IPS DF 4.7 (cell line): ENCODE results near the gene SPNS3.

Experiments
- DNase-seq: peaks from one replicate; pipeline ENCODE4 v3.0.0-alpha.2; 2013; ENCODE audit warnings: low spot score; ENCODE audit errors: extremely low read depth

The SPNS3 gene

GRCh38 chr17:4427505-4427904 is 6.2 kb upstream of the SPNS3 start:
- no peak for DNase-seq

DNA sequence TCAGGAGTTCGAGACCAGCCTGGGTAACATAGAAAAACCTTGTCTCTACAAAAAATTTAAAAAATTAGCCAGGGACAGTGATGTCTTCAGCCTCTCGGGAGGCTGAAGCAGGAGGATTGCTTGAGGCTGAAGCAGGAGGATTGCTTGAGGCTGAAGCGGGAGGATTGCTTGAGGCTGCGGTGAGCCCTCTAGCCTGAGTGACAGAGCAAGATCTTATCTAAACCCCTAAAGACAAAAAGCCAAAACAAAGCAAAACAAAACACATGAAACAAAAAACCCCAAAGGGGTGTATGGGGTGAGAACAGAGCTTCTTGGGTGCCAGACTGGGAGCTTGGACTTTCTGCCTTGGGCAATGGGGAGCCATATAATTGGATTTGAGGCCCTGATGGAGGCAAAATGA is 2.6 kb downstream of the SPNS3 start:
- DNase-seq = no peak

DNA sequence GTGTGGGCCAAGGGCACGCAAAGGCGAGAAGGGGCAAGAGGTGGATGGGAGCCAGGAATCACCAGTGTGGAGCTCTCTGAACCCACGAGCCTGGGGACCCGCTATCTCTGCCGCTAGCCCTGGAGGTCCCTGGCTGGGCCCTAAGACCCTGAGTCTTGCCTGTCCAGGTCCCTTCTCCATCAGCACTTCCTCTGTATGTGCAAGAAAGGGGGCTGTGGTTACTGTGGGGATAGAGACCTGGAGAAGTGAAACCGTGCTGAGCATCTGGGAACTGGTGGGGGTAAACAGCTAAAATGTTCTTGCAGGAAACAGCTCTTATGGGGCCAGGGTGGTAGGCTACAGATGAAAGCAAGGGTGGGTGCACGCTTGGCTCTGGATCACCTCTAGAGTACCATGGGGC is 3.1 kb downstream of the SPNS3 start:
- no peak for DNase-seq

DNA sequence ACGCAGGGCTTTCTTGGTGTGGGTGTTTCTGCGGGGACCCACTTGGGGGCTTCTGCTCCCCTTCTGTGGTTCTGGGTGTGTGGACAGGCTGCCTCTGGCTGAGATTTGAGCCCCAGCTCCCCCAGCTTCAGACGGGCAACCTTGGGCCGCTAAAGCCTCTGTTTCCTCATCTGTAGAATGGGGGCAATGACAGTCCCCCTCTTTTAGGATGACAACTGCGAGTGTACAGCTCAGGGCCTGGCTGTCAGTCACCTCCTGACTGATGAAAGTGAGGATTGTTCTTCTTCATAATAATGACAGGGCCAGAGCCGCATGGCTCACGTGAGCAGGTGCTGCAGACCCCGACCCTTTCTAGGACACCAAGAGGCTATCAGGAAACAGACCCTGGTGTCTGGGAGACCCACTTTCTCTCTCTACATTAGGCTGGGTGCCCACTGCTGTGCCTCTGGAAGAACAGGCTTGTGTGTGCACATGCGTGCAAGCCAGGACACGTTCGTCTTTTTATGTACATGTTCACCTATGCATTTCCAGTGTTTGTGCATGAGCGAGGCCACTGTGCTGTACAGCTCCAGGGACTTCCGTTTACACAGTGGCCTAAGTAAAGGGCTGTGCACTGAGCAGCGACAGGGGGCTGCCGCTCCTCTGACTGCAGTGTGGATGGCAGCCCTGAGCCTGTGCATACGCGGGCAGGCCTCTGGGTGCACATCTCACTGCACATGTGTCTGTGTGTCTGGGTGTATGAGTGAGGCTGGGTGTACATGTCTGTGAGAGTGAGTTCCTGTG is 4.6 kb downstream of the SPNS3 start:
- DNase-seq = no peak

DNA sequence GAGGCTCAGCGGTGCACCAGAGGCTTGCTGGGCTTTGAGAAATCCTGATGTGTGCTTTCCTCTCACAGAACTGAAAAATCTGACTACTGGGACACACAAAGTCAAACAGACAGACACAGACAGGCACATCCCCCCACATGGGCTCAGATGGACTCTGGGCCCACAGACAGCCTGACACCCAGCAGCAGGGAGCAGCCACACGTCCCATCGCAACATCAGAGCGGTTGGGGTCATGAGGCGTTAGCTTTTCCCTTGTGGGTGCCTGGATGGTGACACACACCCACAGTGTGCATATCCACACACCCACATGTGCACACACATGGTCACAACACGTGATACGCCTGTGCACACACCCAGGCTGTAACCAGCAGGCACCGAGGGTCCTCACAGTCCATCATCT is 6.3 kb downstream of the SPNS3 start:
- no peak for DNase-seq

DNA sequence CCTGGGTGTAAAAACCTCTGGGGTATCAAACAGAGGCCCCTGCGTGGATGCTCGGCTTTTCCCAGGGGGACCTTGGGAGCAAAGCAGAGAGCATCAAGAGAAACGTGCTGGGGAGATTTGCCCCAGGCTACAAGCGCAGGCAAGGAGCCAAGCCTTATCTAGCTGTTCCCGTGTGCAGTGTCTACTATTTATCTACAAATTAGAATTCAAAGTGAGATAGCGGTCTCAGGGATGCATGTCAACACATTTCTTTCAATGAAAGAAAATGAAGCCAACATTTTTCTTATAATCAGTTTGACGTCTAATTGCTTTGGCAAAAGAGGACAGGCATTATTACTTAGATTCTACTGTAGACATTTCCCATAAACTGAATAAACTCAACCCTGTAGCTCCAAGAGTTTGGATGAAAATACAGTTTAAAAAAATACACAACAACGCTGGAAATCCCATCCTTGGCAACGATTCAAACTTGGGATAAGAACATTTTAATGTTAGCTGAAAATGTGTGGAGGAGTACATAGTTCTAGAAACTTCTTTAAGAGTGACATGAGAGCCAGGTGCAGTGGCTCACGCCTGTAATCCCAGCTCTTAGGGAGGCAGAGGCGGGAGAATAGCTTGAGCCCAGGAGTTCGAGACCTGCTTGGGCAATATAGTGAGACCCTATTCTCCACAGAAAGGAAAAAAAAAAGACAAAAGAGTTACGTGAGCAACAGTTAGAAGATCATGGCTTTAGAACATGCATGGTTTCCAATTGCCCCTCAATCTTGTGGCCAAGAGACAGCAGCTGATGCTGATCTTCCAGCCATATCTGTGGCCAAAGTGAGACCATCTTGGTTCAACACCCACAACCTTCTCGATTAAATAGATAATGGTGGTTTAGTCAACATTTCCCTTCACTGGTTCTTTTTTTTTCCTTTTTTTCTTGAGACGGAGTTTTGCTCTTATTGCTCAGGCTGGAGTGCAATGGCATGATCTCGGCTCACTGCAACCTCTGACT is 7.2 kb downstream of the SPNS3 start:
- DNase-seq = no peak

GRCh38 chr17:4442582-4442981 is 8.8 kb downstream of the SPNS3 start:
- DNase-seq = no peak

DNA sequence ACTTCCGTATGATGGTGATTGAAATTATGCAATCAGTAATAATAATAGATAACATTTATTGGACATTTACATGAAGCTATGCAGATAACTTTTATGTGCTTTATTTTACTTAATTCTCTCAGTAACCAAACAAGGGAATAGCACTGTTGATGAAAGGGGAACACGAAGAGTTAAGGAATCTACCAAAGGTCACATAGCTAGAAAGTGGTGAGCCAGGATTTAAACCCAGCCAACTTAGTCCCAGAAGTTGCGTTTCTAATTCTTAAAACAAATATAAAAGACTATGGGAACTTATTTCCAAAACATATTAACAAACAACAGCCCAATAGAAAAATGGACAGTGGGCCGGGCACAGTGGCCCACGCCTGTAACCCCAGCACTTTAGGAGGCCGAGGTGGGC is 9.7 kb downstream of the SPNS3 start:
- no peak for DNase-seq

GRCh38 chr17:4444782-4445473 is 11.2 kb downstream of the SPNS3 start:
- DNase-seq = no peak

DNA sequence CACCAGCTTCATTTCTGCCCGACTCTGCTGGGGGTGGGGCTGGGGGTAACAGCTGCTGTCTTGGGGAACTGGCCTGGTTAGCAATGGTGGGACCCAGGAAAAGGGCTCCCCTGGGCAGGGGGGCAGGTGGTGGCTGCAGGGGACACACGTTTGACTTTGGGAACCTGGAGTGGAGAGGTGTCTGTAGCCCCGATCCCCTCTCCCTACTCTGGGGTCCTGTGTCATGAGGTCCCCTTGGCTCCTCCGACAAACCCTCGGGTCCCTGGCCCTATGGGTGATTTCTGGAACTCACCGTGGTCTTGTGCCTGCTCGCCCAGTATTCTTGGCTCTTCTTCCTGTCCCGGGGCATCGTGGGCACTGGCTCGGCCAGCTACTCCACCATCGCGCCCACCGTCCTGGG is 12.0 kb downstream of the SPNS3 start:
- DNase-seq = no peak

- no peak for DNase-seq
These were observed 12.8 kb downstream of the SPNS3 start for GRCh38 chr17:4446326-4447071.

- DNase-seq = no peak
These were observed 14.6 kb downstream of the SPNS3 start for GRCh38 chr17:4448197-4448980.

GRCh38 chr17:4449736-4450135 is 16.0 kb downstream of the SPNS3 start:
- DNase-seq = no peak

DNA sequence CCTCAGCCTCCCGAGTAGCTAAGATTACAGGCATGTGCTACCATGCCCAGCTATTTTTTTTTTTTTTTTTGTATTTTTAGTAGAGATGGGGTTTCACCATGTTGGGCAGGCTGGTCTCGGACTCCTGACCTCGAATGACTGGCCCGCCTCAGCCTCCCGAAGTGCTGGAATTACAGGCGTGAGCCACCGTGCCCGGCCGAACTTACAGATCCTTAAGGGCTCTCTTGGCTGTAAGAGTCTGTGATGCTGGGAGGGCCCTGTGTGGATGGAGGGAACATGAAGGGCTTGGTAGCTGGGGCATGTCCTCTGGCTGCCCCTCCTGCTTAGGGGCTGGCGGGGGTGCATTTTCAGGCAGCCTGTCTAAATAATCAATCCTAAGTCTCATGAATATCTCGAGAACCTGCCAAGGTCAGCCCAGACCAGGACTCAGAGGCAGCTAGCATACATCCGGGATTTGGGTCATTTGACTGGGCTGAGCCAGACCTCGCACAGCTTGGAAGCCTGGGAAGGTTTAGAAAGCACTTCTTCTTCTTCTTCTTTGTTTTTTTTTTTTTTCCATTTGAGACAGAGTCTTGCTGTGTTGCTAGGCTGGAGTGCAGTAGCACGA is 17.1 kb downstream of the SPNS3 start:
- no peak for DNase-seq

DNA sequence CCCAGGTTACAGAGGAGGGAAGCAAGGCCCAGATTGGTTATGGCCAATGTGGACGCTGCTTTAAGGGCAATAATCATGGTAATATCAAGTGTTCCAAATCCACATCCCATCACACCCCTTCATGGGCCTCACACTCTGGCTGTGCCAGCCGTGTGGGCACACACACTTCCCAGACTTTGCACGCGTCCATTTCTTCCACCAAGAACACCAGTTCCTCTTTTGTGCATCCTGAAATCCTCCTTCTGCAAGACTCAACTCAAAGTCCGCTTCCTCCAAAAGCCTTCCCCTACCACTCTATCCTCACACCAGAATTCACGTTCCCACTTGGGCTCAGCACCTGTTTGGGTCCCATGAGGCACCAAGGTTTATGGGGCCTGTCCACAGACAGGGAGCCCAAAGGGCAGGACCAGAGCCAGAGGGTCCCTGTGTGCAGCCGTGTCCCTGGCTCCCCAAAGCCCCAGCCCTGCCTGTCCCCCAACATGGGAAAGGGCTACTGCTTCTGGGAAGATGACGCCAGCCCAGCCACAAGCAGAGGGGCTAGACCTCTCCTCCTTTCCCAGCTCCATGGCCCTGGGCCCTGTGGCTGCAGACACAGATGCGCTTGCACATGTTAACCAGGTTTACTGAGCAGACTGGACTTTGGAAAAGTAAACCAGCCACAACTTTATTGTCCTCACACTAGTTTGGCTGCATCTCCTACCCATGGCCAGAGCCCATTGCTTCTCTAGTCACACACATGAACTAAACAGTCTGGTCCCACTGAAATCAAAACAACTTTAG is 20.3 kb downstream of the SPNS3 start:
- no peak for DNase-seq

DNA sequence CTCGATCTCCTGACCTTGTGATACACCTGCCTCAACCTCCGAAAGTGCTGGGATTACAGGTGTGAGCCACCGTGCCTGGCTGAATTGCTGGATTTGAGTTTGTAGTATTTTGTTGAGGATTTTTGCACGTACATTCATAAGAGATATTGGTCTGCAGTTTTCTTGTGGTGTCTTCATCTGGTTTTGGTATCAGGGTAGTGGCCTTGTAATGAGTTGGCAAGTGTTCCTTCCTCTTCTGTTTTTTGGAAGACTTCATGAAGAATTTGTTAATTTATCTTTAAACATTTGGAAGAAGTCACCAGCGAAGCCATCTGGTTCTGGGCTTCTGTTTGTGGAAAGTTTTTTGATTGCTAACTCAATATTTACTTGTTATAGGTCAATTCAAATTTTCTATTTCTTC is 26.9 kb downstream of the SPNS3 start:
- no peak for DNase-seq

DNA sequence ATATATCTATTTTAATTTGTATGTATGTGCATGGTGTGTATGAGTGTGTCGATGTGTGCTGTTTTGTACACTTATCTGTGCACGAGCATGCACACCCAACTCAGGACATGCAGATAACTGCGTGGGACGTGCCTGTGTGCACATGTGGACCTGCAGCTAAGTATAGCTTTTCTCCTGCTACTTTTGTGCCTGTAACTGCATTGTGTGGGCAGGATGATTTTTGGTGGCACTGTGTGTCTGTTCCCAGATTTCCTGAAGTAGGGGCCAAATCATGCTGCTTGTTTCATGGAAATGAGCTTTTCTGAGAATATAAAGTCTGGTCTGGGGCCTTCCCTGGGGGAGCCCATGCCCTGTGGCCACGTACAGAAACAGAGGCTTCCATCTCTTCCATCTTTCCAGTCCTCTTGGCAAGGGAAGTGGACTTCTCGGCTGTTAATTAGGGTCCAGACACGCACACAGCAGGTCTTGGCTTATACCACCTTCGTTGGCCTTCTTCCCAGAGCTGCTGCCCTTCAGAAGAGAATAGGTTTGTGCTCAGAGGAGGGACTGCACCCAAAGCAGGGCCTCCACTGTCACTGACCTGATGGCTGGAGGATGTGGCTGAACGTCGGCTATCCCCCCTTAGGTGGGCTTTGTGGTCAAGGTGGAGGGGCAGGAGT is 30.2 kb downstream of the SPNS3 start:
- DNase-seq = no peak

- DNase-seq = no peak
These were observed 32.0 kb downstream of the SPNS3 start for GRCh38 chr17:4465786-4466185.

- no peak for DNase-seq
These were observed 33.5 kb downstream of the SPNS3 start for GRCh38 chr17:4467287-4467686.
